ENCODE data around the gene DCAKD.

Gene DCAKD

GRCh38 chr17:45051060-45051719 is at the start of gene DCAKD:
DCAKD (minus strand) TSS chr17:45051632; CDS start chr17:45034885, 16,747 bp downstream.
- DNase-seq (ENCODE audit: low read depth in 2 of 2), result peak; percentile 93

- DNase-seq (ENCODE audit: low read depth in 2 of 2), result peak; percentile 42 to 48
These were observed 47.6 kb upstream of the DCAKD start for GRCh38 chr17:45098869-45099616.

GRCh38 chr17:45098081-45098868 is 46.8 kb upstream of the DCAKD start:
- no peak for DNase-seq (ENCODE audit: low read depth in 2 of 2)

GRCh38 chr17:45096926-45097325 is 45.5 kb upstream of the DCAKD start:
- DNase-seq (ENCODE audit: low read depth in 2 of 2), result no peak

GRCh38 chr17:45096141-45096540 is 44.7 kb upstream of the DCAKD start:
- DNase-seq (ENCODE audit: low read depth in 2 of 2), result no peak

- no peak for DNase-seq (ENCODE audit: low read depth in 2 of 2)
These were observed 42.1 kb upstream of the DCAKD start for GRCh38 chr17:45093444-45094110.

- DNase-seq (ENCODE audit: low read depth in 2 of 2), result peak; percentile 96
These were observed 41.5 kb upstream of the DCAKD start for GRCh38 chr17:45092911-45093430.

GRCh38 chr17:45091778-45092425 is 40.5 kb upstream of the DCAKD start:
- no peak for DNase-seq (ENCODE audit: low read depth in 2 of 2)

- no peak for DNase-seq (ENCODE audit: low read depth in 2 of 2)
These were observed 39.3 kb upstream of the DCAKD start for GRCh38 chr17:45090711-45091110.

GRCh38 chr17:45088741-45089140 is 37.3 kb upstream of the DCAKD start:
- no peak for DNase-seq (ENCODE audit: low read depth in 2 of 2)

GRCh38 chr17:45087978-45088377 is 36.5 kb upstream of the DCAKD start:
- DNase-seq (ENCODE audit: low read depth in 2 of 2), result no peak

GRCh38 chr17:45087504-45087975 is 36.1 kb upstream of the DCAKD start:
- DNase-seq (ENCODE audit: low read depth in 2 of 2), result no peak

GRCh38 chr17:45086865-45087503 is 35.6 kb upstream of the DCAKD start:
- DNase-seq (ENCODE audit: low read depth in 2 of 2), result no peak

- DNase-seq (ENCODE audit: low read depth in 2 of 2), result no peak
These were observed 35.0 kb upstream of the DCAKD start for GRCh38 chr17:45086391-45086790.

GRCh38 chr17:45081047-45081703 is 29.7 kb upstream of the DCAKD start:
- no peak for DNase-seq (ENCODE audit: low read depth in 2 of 2)

- no peak for DNase-seq (ENCODE audit: low read depth in 2 of 2)
These were observed 26.2 kb upstream of the DCAKD start for GRCh38 chr17:45077643-45078042.

- DNase-seq (ENCODE audit: low read depth in 2 of 2), result peak; percentile 98
These were observed 22.1 kb upstream of the DCAKD start for GRCh38 chr17:45073414-45074070.

- DNase-seq (ENCODE audit: low read depth in 2 of 2), result no peak
These were observed 19.4 kb upstream of the DCAKD start for GRCh38 chr17:45070809-45071208.

GRCh38 chr17:45070001-45070400 is 18.6 kb upstream of the DCAKD start:
- no peak for DNase-seq (ENCODE audit: low read depth in 2 of 2)

All from fibroblast of skin of left quadriceps (primary cell).